Cardiac muscle cell (in vitro differentiated cells and primary cell): Measurements from ENCODE around the gene COG4. TPM values are rescaled to one million over a fixed set of nuclear protein-coding genes. Genes with fewer than 3 reads are reported as not detected.

Experiments
- DNase-seq, 2 donors: peaks; one replicate each; pipeline versions ENCODE4 v3.0.0 to v3.0.0-alpha.2; 2010 to 2017; ENCODE audit warnings: low read depth in 1 of 2, low spot score in 1 of 2
- H3K27ac ChIP-seq: fragments of 200-600 bp; sonication (generic); 2 replicates; pipeline ENCODE4 v1.5.1; 2016
- H3K27me3 ChIP-seq: fragments of 200-600 bp; sonication (generic); 2 replicates; pipeline ENCODE4 v1.6.0; 2016; ENCODE audit warnings: control low read depth
- H3K36me3 ChIP-seq: fragments of 200-600 bp; sonication (generic); 2 replicates; pipeline ENCODE4 v1.5.1; 2016; ENCODE audit warnings: control low read depth
- H3K4me1 ChIP-seq: fragments of 200-600 bp; sonication (generic); 2 replicates; pipeline ENCODE4 v1.8.1; 2017; ENCODE audit warnings: low read depth, mild to moderate bottlenecking, mixed run types
- H3K4me3 ChIP-seq: fragments of 200-600 bp; sonication (generic); 2 replicates; pipeline ENCODE4 v1.5.1; 2016; ENCODE audit warnings: mild to moderate bottlenecking
- H3K9me3 ChIP-seq: fragments of 200-600 bp; sonication (generic); 2 replicates; pipeline ENCODE4 v1.5.1; 2017; ENCODE audit warnings: low read depth, mild to moderate bottlenecking, control low read depth
- CTCF ChIP-seq: IDR thresholded peaks from 2 replicates; pipeline ENCODE4 v1.5.1; 2012; ENCODE audit warnings: low read depth, mild to moderate bottlenecking, low read length
- polyA plus RNA-seq: library from polyadenylated mRNA; unstranded; fragments of >200 nt; fragmentation: Nextera tagmentation; extraction: Ambion mirVana; gene quantifications from 2 replicates; pipeline ENCODE4 v1.2.1, GENCODE V29; 2016
- total RNA-seq: library from RNA; depleted of rRNA; stranded (reverse); fragments of >200 nt; gene quantifications from 2 replicates; pipeline ENCODE4 v1.2.3, GENCODE V29; 2016

COG4 gene
- total and polyA plus RNA-seq, 2 experiments from 2014 or later = 67.6 to 77.3 TPM

DNA sequence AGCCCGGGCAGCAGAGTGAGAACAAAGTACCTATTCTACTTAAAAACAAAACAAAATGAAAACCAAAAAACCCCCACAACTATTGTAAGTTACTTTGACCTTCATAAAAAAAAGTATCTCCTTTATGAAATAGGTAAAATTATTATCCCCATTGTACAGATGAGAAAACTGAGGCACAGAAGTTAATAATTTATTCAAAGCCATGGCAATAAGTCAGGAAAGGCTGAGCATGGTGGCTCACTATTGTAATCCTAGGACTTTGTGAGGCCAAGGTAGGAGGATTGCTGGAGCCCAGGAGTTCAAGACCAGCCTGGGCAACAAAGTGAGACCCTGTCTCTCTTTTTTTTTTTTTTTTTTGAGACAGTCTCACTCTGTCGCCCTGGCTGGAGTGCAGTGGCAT is 38.5 kb downstream of the COG4 start:
- H3K27ac ChIP-seq = no peak overlapping the region
- H3K4me3 ChIP-seq = no peak overlapping the region
- H3K36me3 ChIP-seq = peaks cover 12% of the 10 kb centered on the region
- no peak for DNase-seq
- H3K4me1 ChIP-seq = no peaks in the 10 kb centered on the region
- TF ChIP-seq CTCF = no peak
- H3K27me3 ChIP-seq = no peaks in the 10 kb centered on the region
- no peaks in the 10 kb centered on the region for H3K9me3 ChIP-seq

- Histone ChIP-seq H3K36me3 (peaks cover 19% of the 10 kb centered on the region), H3K4me3 (no peak overlapping the region), H3K27me3 (no peaks in the 10 kb centered on the region), H3K4me1 (no peaks in the 10 kb centered on the region), H3K9me3 (no peaks in the 10 kb centered on the region), H3K27ac (no peak overlapping the region)
- TF ChIP-seq CTCF = no peak
- DNase-seq = no peak
Observed at GRCh38 chr16:70483426-70483825, 39.9 kb downstream of the COG4 start.

- no peaks in the 10 kb centered on the region for H3K9me3 ChIP-seq
- H3K36me3 ChIP-seq = peaks cover 19% of the 10 kb centered on the region
- TF ChIP-seq CTCF = no peak
- no peak overlapping the region for H3K27ac ChIP-seq
- no peaks in the 10 kb centered on the region for H3K4me1 ChIP-seq
- H3K27me3 ChIP-seq = no peaks in the 10 kb centered on the region
- H3K4me3 ChIP-seq = no peak overlapping the region
- DNase-seq = no peak
Observed at GRCh38 chr16:70482624-70483023, 40.7 kb downstream of the COG4 start.

GRCh38 chr16:70481929-70482536 is 41.3 kb downstream of the COG4 start:
- H3K36me3 ChIP-seq = peaks cover 19% of the 10 kb centered on the region
- H3K27ac ChIP-seq = no peak overlapping the region
- no peak for DNase-seq
- H3K9me3 ChIP-seq = no peaks in the 10 kb centered on the region
- H3K4me3 ChIP-seq = no peak overlapping the region
- no peaks in the 10 kb centered on the region for H3K4me1 ChIP-seq
- no peak for TF ChIP-seq CTCF
- H3K27me3 ChIP-seq = no peaks in the 10 kb centered on the region

- DNase-seq = no peak
- no peaks in the 10 kb centered on the region for H3K27me3 ChIP-seq
- H3K9me3 ChIP-seq = no peaks in the 10 kb centered on the region
- no peaks in the 10 kb centered on the region for H3K4me1 ChIP-seq
- TF ChIP-seq CTCF = no peak
- no peak overlapping the region for H3K4me3 ChIP-seq
- no peak overlapping the region for H3K27ac ChIP-seq
- peaks cover 19% of the 10 kb centered on the region for H3K36me3 ChIP-seq
Observed at GRCh38 chr16:70480127-70481105, 42.9 kb downstream of the COG4 start.
